Calu3 (cell line): ENCODE measurements around the gene PEAK1. TPM values are rescaled to one million over a fixed set of nuclear protein-coding genes. Genes with fewer than 3 reads are reported as not detected.

Experiments used
- BruUV-seq: library from RNA; stranded (reverse); fragments of 400-500 nt; replicated peaks from 2 replicates; lab custom pipeline; 2021; lab: Mats Ljungman, UMichigan
- CTCF ChIA-PET: fragments of 300-600 bp; sonication (Branson Sonifier 250); formaldehyde crosslinking; loops from one replicate; lab custom pipeline; 2022; ENCODE audit warnings: antibody characterized with exemption; lab: Charles Lee
- DNase-seq: peaks from one replicate; pipeline ENCODE4 v3.0.0; 2022
- H3K27ac Mint-ChIP-seq: one replicate; pipeline ENCODE4 v1.8.0; 2022; ENCODE audit warnings: mixed read lengths; ENCODE audit not compliant: unreplicated experiment
- H3K27me3 Mint-ChIP-seq: one replicate; pipeline ENCODE4 v1.8.0; 2022; ENCODE audit warnings: mixed read lengths; ENCODE audit not compliant: unreplicated experiment
- H3K36me3 Mint-ChIP-seq: one replicate; pipeline ENCODE4 v1.8.0; 2022; ENCODE audit warnings: mild to moderate bottlenecking, moderate library complexity, mixed read lengths; ENCODE audit not compliant: insufficient read depth, unreplicated experiment
- H3K4me1 Mint-ChIP-seq: one replicate; pipeline ENCODE4 v1.8.0; 2022; ENCODE audit warnings: mild to moderate bottlenecking, low read depth, mixed read lengths; ENCODE audit not compliant: unreplicated experiment
- H3K4me3 Mint-ChIP-seq: one replicate; pipeline ENCODE4 v1.8.0; 2022; ENCODE audit warnings: mild to moderate bottlenecking, low read depth, moderate library complexity, mixed read lengths; ENCODE audit not compliant: unreplicated experiment
- H3K9me3 Mint-ChIP-seq: one replicate; pipeline ENCODE4 v1.8.0; 2022; ENCODE audit warnings: low read depth, mixed read lengths; ENCODE audit not compliant: unreplicated experiment
- intact Hi-C: fragments of 100-400 bp; cut with micrococcal nuclease; formaldehyde crosslinking; loops from one replicate; pipeline ENCODE4 v1.10.0; 2022; ENCODE audit not compliant: unreplicated experiment
- total RNA-seq: library from RNA; stranded (reverse); gene quantifications from 2 replicates; pipeline ENCODE4 v1.2.3, GENCODE V29; 2022
- TF ChIP-seq, protein P1 (sequence below): fragments of 200-600 bp; IDR thresholded peaks from one replicate; pipeline ENCODE4 v1.8.0; 2022; ENCODE audit warnings: antibody characterized with exemption; ENCODE audit not compliant: unreplicated experiment

Gene PEAK1
- total RNA-seq, 1 experiment from 2014 or later = 54.3 TPM

DNA sequence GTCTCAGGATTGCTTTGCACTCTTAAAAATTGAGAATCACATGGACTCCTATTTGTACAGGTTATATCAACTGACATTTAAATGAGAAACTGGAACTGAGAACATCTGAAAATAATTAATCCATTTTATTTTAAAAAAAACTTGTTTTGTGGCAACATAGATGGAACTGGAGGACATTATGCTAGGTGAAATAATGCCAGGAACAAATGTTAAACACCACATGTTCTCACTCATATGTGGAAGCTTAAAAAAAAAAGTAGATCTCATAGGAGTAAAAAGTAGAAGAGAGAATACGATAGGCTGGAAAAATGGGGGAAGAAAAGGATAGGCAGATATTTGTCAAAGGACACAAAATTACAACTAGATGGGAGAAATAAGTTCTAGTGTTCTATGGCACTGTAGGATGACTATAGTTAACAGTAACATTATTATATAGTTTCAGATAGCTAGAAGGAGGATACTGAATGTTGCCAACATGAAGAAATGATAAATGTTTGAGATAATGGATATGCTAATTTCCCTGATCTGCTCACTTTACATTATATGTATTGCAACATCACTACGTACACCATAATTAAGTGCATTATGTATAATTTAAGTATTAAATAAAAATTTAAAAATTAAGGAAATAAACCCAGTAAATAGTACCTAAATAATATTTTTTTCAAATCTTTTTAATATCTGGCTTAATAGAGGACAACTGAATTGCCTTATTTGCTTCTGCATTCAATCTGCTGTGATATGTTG is 248.5 kb downstream of the PEAK1 start:
- no peak for DNase-seq
- Mint-ChIP-seq H3K36me3 (no peaks in the 10 kb centered on the region), H3K4me1 (peaks cover 10% of the 10 kb centered on the region), H3K9me3 (no peaks in the 10 kb centered on the region), H3K27ac (no peak overlapping the region), H3K4me3 (no peak overlapping the region), H3K27me3 (no peaks in the 10 kb centered on the region)
- no TSS peak for BruUV-seq
- TF ChIP-seq, protein P1, sequence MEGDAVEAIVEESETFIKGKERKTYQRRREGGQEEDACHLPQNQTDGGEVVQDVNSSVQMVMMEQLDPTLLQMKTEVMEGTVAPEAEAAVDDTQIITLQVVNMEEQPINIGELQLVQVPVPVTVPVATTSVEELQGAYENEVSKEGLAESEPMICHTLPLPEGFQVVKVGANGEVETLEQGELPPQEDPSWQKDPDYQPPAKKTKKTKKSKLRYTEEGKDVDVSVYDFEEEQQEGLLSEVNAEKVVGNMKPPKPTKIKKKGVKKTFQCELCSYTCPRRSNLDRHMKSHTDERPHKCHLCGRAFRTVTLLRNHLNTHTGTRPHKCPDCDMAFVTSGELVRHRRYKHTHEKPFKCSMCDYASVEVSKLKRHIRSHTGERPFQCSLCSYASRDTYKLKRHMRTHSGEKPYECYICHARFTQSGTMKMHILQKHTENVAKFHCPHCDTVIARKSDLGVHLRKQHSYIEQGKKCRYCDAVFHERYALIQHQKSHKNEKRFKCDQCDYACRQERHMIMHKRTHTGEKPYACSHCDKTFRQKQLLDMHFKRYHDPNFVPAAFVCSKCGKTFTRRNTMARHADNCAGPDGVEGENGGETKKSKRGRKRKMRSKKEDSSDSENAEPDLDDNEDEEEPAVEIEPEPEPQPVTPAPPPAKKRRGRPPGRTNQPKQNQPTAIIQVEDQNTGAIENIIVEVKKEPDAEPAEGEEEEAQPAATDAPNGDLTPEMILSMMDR = no peak
- intact Hi-C loops = no loop called here
- CTCF ChIA-PET = interaction anchor here (0.6 kb wide), 1 partner anchor 8 kb away, joined by 3 read pairs; no protein-coding TSS in a partner anchor

DNA sequence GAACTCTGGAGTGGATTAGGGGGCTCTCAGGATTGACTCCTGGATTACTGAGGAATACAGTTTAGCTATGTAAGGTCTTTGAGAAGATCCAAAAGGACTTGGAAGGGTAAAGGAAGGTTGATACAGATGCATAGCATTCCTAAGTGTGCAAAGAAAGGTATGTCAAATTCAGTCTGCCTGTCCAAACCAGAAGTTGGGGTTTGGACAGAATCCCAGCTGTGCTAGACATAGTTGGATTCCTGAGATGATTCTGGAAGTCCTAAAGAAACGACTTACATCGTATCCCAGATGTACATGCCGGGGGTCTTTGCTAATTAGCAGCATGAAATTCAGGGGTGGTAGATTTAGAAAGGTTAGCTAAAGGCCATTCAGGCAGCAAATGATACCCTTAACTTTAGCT is 251.3 kb downstream of the PEAK1 start:
- CTCF ChIA-PET = no interaction called here
- intact Hi-C loops = no loop called here
- H3K4me3 Mint-ChIP-seq = no peak overlapping the region
- peaks cover 24% of the 10 kb centered on the region for H3K4me1 Mint-ChIP-seq
- no peak for DNase-seq
- H3K36me3 Mint-ChIP-seq = no peaks in the 10 kb centered on the region
- BruUV-seq = no TSS peak
- H3K27ac Mint-ChIP-seq = no peak overlapping the region
- no peaks in the 10 kb centered on the region for H3K9me3 Mint-ChIP-seq
- H3K27me3 Mint-ChIP-seq = no peaks in the 10 kb centered on the region
- TF ChIP-seq, protein P1 = no peak

DNA sequence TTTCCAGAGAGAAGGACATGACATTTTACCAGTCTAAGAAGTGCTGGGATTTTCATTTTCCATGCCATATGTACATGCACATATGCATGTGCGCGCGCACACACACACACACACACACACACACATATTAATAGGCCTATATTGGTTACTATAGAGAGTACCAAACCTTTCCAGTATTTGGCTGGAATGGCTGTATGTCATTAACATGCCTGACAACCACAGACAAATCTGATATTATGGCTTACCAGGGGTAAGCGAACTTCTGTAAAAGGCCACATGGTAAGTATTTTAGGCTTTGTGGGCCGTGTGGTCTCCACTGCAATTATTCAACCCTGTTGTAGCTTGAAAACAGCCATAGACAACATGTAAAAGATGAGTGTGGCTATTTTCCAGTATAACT is 251.8 kb downstream of the PEAK1 start:
- Mint-ChIP-seq H3K9me3 (no peaks in the 10 kb centered on the region), H3K4me1 (peaks cover 24% of the 10 kb centered on the region), H3K27ac (no peak overlapping the region), H3K36me3 (no peaks in the 10 kb centered on the region), H3K27me3 (no peaks in the 10 kb centered on the region), H3K4me3 (no peak overlapping the region)
- no peak for DNase-seq
- CTCF ChIA-PET = no interaction called here
- TF ChIP-seq, protein P1 = no peak
- intact Hi-C loops = no loop called here
- no TSS peak for BruUV-seq

DNA sequence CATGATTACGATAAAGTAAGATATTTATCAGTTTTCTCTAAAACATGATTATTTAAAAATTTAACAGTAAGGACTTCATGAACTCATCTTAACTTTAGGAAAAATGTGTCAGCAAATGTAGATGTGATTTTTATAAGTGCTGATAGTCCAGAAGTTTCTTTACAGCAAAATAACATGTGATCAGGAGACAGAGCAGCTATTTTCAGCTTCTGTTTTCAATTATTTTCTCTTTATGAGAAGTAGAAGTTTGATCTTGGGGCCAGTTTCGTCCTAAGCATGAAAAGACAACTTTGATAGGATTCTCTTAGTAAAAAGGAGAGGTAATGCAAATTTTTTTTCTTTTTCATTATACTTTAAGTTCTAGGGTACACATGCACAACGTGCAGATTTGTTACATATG is 252.5 kb downstream of the PEAK1 start:
- TF ChIP-seq, protein P1 = no peak
- CTCF ChIA-PET = no interaction called here
- no peak overlapping the region for H3K27ac Mint-ChIP-seq

More for the DNA sequence above, 252.5 kb downstream of the PEAK1 start:
- no peaks in the 10 kb centered on the region for H3K9me3 Mint-ChIP-seq
- BruUV-seq = no TSS peak
- H3K27me3 Mint-ChIP-seq = no peaks in the 10 kb centered on the region
- no peaks in the 10 kb centered on the region for H3K36me3 Mint-ChIP-seq
- H3K4me3 Mint-ChIP-seq = no peak overlapping the region
- no peak for DNase-seq
- peaks cover 28% of the 10 kb centered on the region for H3K4me1 Mint-ChIP-seq
- intact Hi-C loops = no loop called here
